ENCODE measurements around the gene WDR38.

DNA sequence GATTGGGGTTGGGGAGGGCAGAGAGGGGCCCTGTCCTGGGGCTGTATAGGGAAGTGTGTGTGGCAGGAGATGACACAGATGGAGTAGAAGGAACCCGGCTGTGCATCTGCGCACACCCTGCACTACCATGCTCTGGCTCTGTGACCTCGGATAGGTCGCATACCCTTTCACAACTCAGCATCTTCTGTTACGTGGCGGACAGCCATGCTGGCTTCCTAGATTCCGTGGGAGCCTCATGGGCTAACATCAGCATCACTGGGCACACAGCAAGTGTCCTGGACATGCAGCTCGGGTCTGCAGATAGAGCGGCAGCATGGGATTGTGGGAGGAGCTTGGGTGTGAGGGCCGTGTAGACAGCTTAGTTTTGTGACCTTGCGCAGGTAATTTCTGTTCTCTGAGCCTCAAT is 17.9 kb downstream of the WDR38 start:
- TF ChIP-seq, protein P1, sequence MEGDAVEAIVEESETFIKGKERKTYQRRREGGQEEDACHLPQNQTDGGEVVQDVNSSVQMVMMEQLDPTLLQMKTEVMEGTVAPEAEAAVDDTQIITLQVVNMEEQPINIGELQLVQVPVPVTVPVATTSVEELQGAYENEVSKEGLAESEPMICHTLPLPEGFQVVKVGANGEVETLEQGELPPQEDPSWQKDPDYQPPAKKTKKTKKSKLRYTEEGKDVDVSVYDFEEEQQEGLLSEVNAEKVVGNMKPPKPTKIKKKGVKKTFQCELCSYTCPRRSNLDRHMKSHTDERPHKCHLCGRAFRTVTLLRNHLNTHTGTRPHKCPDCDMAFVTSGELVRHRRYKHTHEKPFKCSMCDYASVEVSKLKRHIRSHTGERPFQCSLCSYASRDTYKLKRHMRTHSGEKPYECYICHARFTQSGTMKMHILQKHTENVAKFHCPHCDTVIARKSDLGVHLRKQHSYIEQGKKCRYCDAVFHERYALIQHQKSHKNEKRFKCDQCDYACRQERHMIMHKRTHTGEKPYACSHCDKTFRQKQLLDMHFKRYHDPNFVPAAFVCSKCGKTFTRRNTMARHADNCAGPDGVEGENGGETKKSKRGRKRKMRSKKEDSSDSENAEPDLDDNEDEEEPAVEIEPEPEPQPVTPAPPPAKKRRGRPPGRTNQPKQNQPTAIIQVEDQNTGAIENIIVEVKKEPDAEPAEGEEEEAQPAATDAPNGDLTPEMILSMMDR (IDR thresholded peaks at IDR 0.05; ENCODE audit: low read length) = no peak
- no peak for TF ChIP-seq EZH2 (IDR thresholded peaks at IDR 0.05; ENCODE audit: borderline replicate concordance, low read length)
